HG02884 (cell line): ENCODE measurements around the gene POLR1G.

ENCODE experiments used
- ATAC-seq: cut with Tn5 transposase; IDR thresholded peaks from one replicate; pipeline ENCODE4 v1.9.1; 2021; ENCODE audit warnings: mild to moderate bottlenecking, moderate library complexity; ENCODE audit not compliant: unreplicated experiment

POLR1G gene

GRCh38 chr19:45406226-45407090 is at the start of gene POLR1G:
TSS of gene POLR1G (plus strand) at chr19:45406644. CDS start at chr19:45406697, 53 bp downstream.
- peak; percentile 59 for ATAC-seq

GRCh38 chr19:45356760-45357444 is 49.5 kb upstream of the POLR1G start:
- no peak for ATAC-seq

- no peak for ATAC-seq
These were observed 49.0 kb upstream of the POLR1G start for GRCh38 chr19:45357445-45357783.

GRCh38 chr19:45358213-45358792 is 48.1 kb upstream of the POLR1G start:
- no peak for ATAC-seq

GRCh38 chr19:45361608-45362007 is 44.8 kb upstream of the POLR1G start:
- no peak for ATAC-seq

GRCh38 chr19:45362291-45362690 is 44.2 kb upstream of the POLR1G start:
- no peak for ATAC-seq

GRCh38 chr19:45363861-45364459 is 42.5 kb upstream of the POLR1G start:
- ATAC-seq, result no peak

- no peak for ATAC-seq
These were observed 41.7 kb upstream of the POLR1G start for GRCh38 chr19:45364696-45365095.

GRCh38 chr19:45368127-45368526 is 38.3 kb upstream of the POLR1G start:
- no peak for ATAC-seq

GRCh38 chr19:45368737-45369340 is 37.6 kb upstream of the POLR1G start:
- ATAC-seq, result no peak

- ATAC-seq, result peak; percentile 92
These were observed 35.8 kb upstream of the POLR1G start, which contains the start of gene ERCC2 for GRCh38 chr19:45370410-45371204. TSS of gene ERCC2 (minus strand) at chr19:45370573. CDS start at chr19:45370540, 33 bp downstream.

- no peak for ATAC-seq
These were observed 30.3 kb upstream of the POLR1G start for GRCh38 chr19:45376045-45376724.

GRCh38 chr19:45380107-45380506 is 26.3 kb upstream of the POLR1G start:
- no peak for ATAC-seq

- ATAC-seq, result no peak
These were observed 24.0 kb upstream of the POLR1G start for GRCh38 chr19:45382426-45382825.

GRCh38 chr19:45385392-45386221 is 20.8 kb upstream of the POLR1G start:
- ATAC-seq, result no peak

GRCh38 chr19:45391346-45391745 is 15.1 kb upstream of the POLR1G start:
- no peak for ATAC-seq

GRCh38 chr19:45391871-45392665 is 14.4 kb upstream of the POLR1G start:
- ATAC-seq, result no peak
